ENCODE measurements around the gene OR52H1.

Gene OR52H1

DNA sequence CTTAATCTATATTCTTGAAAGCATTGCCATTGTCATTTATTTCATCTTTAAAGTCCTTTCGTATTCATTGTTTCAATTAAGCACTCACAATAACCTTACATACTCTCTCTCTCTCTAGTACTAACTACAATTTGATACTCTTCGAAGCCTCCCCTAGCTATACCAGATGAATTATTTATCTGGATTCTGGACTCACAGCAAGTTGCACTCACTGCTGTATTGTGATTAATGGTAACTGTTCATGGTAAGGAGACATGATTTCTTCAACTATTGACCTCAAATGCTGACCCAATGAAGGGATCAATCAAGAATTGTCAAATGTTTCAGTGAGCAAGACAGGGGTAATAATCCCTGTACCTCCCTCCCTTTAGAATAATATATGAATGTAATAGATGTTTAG is 26.3 kb upstream of the OR52H1 start:
- intact Hi-C loops (cut with DNase I; ENCODE audit: low total_unique reads): no loop called here
- Histone ChIP-seq H3K36me3 (no peaks in the 10 kb centered on the region), H3K27ac (no peak overlapping the region), H3K9me3 (no peaks in the 10 kb centered on the region), H3K4me3 (no peak overlapping the region), H3K27me3 (no peaks in the 10 kb centered on the region), H3K4me1 (no peaks in the 10 kb centered on the region)
- TF ChIP-seq, protein P1, sequence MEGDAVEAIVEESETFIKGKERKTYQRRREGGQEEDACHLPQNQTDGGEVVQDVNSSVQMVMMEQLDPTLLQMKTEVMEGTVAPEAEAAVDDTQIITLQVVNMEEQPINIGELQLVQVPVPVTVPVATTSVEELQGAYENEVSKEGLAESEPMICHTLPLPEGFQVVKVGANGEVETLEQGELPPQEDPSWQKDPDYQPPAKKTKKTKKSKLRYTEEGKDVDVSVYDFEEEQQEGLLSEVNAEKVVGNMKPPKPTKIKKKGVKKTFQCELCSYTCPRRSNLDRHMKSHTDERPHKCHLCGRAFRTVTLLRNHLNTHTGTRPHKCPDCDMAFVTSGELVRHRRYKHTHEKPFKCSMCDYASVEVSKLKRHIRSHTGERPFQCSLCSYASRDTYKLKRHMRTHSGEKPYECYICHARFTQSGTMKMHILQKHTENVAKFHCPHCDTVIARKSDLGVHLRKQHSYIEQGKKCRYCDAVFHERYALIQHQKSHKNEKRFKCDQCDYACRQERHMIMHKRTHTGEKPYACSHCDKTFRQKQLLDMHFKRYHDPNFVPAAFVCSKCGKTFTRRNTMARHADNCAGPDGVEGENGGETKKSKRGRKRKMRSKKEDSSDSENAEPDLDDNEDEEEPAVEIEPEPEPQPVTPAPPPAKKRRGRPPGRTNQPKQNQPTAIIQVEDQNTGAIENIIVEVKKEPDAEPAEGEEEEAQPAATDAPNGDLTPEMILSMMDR (IDR thresholded peaks at IDR 0.05): no peak
- DNase-seq: no peak

DNA sequence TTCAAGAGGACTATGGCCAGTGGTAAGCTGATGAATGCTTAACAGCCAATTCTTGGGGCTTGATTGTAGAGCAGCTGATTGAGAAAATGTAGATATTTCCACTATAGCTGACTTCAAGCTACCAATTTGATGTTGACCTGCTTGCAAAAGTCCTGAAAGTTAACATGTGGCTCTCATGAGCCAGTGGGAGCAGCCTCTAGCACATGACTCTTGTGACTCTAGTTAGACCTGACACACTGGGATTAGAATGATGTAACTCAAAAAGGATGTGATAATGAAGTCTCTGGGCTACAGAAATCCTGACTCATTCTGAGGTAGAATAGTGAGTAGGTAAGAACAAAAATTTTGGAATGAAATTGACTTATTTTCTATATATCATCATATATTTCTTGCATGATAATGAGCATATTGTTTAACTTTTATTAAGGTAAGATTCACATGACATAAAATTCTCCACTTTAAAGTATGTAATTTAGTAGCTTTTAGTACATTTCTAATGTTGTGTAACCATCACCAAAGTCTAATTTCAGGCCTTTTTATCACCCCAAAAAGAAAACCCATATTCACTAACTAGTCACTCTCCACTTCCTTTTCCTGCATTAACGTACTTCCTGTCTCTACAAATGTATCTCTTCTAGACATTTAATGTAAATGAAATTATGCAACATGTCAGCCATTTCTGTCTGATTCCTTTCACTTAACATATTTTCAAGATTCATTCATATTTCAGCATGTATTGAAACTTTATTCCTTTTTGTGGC is 16.1 kb upstream of the OR52H1 start:
- no peaks in the 10 kb centered on the region for H3K27me3 ChIP-seq
- no peak for DNase-seq
- H3K4me1 ChIP-seq: no peaks in the 10 kb centered on the region
- H3K9me3 ChIP-seq: no peaks in the 10 kb centered on the region
- TF ChIP-seq, protein P1 (IDR thresholded peaks at IDR 0.05): no peak
- H3K4me3 ChIP-seq: no peak overlapping the region
- H3K27ac ChIP-seq: no peak overlapping the region
- H3K36me3 ChIP-seq: no peaks in the 10 kb centered on the region
- intact Hi-C loops (cut with DNase I; ENCODE audit: low total_unique reads): no loop called here

DNA sequence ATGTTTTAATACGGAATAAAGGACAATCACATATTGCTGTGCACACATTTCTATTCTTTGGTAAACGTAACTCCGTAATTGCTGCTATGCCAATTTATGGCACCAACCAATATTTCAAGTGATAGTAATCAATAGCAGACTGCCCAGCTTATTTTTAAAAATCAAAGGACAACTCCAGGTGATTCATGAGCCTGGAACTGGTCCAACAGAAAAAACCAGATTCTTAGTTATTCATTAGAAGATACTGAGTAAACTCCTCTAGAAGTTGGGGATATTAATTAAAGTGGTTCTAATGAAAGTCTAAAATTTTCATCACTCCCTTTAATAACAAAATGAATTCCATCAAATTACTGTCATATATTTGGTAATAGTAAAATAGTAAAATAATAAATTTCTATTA is 9.4 kb upstream of the OR52H1 start:
- no peaks in the 10 kb centered on the region for H3K36me3 ChIP-seq
- no peak for DNase-seq
- no peak overlapping the region for H3K27ac ChIP-seq
- H3K9me3 ChIP-seq: no peaks in the 10 kb centered on the region
- intact Hi-C loops (cut with DNase I; ENCODE audit: low total_unique reads): no loop called here
- no peaks in the 10 kb centered on the region for H3K4me1 ChIP-seq
- H3K27me3 ChIP-seq: no peaks in the 10 kb centered on the region
- TF ChIP-seq, protein P1 (IDR thresholded peaks at IDR 0.05): no peak
- no peak overlapping the region for H3K4me3 ChIP-seq

DNA sequence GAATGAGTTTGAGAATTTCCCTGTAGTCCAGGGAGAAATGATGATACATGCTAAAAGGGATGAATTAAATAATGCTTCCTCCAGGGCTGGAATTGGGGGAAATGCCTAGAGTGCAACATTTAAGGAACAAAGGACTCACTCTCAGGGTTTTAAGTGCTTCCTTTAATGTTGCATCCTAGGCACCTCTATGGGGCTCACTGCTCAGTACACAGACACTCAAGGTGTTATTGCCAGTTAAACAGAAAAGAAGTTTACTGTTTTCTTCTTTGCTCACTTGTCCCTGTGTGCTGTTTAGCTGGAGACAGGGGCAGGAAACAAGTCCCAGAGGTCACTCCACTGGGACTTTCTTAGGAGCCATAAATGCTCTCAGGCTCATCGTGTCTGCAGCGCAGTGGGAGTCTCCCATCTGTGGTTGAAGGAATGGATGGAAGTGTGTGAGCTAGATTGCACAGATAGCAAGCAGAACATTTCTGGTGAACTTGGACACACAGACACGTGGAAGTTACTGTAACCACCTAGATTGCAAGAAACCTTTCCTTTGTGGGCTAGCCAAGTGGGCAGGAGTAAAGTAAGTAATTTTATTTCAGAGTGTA is 8.4 kb upstream of the OR52H1 start:
- H3K36me3 ChIP-seq: no peaks in the 10 kb centered on the region
- no peak overlapping the region for H3K4me3 ChIP-seq
- no peak overlapping the region for H3K27ac ChIP-seq
- TF ChIP-seq, protein P1 (IDR thresholded peaks at IDR 0.05): no peak
- H3K4me1 ChIP-seq: no peaks in the 10 kb centered on the region
- H3K27me3 ChIP-seq: no peaks in the 10 kb centered on the region
- H3K9me3 ChIP-seq: no peaks in the 10 kb centered on the region
- intact Hi-C loops (cut with DNase I; ENCODE audit: low total_unique reads): no loop called here
- DNase-seq: no peak

DNA sequence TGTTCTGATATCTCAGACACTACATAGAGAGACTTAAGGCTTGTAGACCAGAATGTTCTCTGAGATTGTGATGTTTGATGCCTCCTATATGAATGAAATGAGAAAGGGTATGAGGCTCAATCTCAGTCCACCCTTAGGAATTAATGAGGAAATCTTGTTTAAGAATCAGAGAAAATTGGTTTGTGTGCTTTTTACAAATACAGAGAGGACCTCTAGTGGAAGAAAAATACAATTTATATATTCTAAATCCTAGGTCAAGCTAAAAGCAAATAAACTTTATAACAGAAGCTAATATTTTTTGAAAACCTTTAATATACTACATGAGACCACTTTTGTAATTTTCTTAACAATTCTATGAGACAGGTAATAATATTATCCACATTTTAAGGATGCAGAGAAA is 5.0 kb upstream of the OR52H1 start:
- intact Hi-C loops (cut with DNase I; ENCODE audit: low total_unique reads): no loop called here

More for the DNA sequence above, 5.0 kb upstream of the OR52H1 start:
- Histone ChIP-seq H3K36me3 (no peaks in the 10 kb centered on the region), H3K27ac (no peak overlapping the region), H3K27me3 (no peaks in the 10 kb centered on the region), H3K9me3 (no peaks in the 10 kb centered on the region), H3K4me1 (no peaks in the 10 kb centered on the region), H3K4me3 (no peak overlapping the region)
- no peak for DNase-seq
- TF ChIP-seq, protein P1 (IDR thresholded peaks at IDR 0.05): no peak

All from tibial artery (tissue), 4 donors.